Spleen (tissue), 11 donors: ENCODE results near the gene VEGFA. TPM values are rescaled to one million over a fixed set of nuclear protein-coding genes. Genes with fewer than 3 reads are reported as not detected.

Experiments
- DNase-seq: peaks from one replicate; pipeline ENCODE4 v3.0.0-alpha.2; 2020
- H3K27ac ChIP-seq, 8 donors: fragments of 200-600 bp; sonication (generic) in 7 of 8; 1 replicate in 4 of 8; 2 replicates in 4 of 8; pipeline versions ENCODE4 v1.5.0 to v1.8.0; 2016 to 2021; ENCODE audit warnings: inconsistent platforms in 4 of 8, mild to moderate bottlenecking in 4 of 8, moderate library complexity in 1 of 8
- H3K27me3 ChIP-seq, 7 donors: fragments of 200-600 bp; sonication (generic) in 6 of 7; replicated peaks in 1 of 7; 1 replicate in 4 of 7; 2 replicates in 3 of 7; pipeline versions ENCODE4 v1.5.0 to v1.8.0; 2016 to 2021; ENCODE audit warnings: inconsistent platforms in 3 of 7, mild to moderate bottlenecking in 1 of 7
- H3K36me3 ChIP-seq, 6 donors: fragments of 200-600 bp; sonication (generic) in 5 of 6; 1 replicate in 4 of 6; 2 replicates in 2 of 6; pipeline versions ENCODE4 v1.5.0 to v1.8.0; 2016 to 2021; ENCODE audit warnings: inconsistent platforms in 2 of 6
- H3K4me1 ChIP-seq, 6 donors: fragments of 200-600 bp; sonication (generic) in 5 of 6; 1 replicate in 3 of 6; 2 replicates in 3 of 6; pipeline versions ENCODE4 v1.5.0 to v1.8.0; 2016 to 2021; ENCODE audit warnings: inconsistent platforms in 3 of 6
- H3K4me3 ChIP-seq, 8 donors: fragments of 200-600 bp; sonication (generic) in 7 of 8; 1 replicate in 4 of 8; 2 replicates in 4 of 8; pipeline versions ENCODE4 v1.5.0 to v1.8.0; 2016 to 2021; ENCODE audit warnings: inconsistent platforms in 4 of 8, mild to moderate bottlenecking in 4 of 8, moderate library complexity in 2 of 8
- H3K9me3 ChIP-seq, 8 donors: fragments of 200-600 bp; sonication (generic) in 7 of 8; 1 replicate in 4 of 8; 2 replicates in 4 of 8; pipeline versions ENCODE4 v1.5.0 to v1.8.0; 2016 to 2021; ENCODE audit warnings: inconsistent platforms in 4 of 8
- CTCF ChIP-seq, 11 experiments: fragments of 200-600 bp in 7 of 11; fragments of 450-650 bp in 4 of 11; sonication (generic) in 4 of 11; IDR thresholded peaks in 8 of 11; conservative IDR thresholded peaks in 3 of 11; 1 replicate in 7 of 11; 2 replicates in 4 of 11; pipeline versions ENCODE4 v1.4.0 to v1.8.0; 2016 to 2021; ENCODE audit warnings: antibody characterized with exemption in 11 of 11, inconsistent platforms in 4 of 11, mild to moderate bottlenecking in 1 of 11
- POLR2AphosphoS5 ChIP-seq, 3 donors: sonication (generic); formaldehyde crosslinking; IDR thresholded peaks; one replicate each; pipeline ENCODE4 v1.5.1; 2017; ENCODE audit warnings: antibody characterized with exemption in 3 of 3
- WGBS, 5 donors: extraction: QIAGEN DNeasy Blood & Tissue Kit in 3 of 5; methylation state at CpG; one replicate each; pipeline versions ENCODE4 v1.1.5 to v1.1.7; 2013 to 2018; 5-methylcytosine and 5-hydroxymethylcytosine counted together
- intact Hi-C: fragments of 100-400 bp; cut with DNase I; formaldehyde crosslinking; loops from one replicate; pipeline ENCODE4 v1.15.0; 2023; ENCODE audit warnings: low total_unique reads
- polyA plus RNA-seq, 3 donors: library from polyadenylated mRNA; stranded (reverse); fragments of 200-250 nt; gene quantifications; one replicate each; pipeline ENCODE4 v1.2.1, GENCODE V29; 2013
- small RNA-seq, 4 donors: library from RNA; depleted of rRNA; stranded (forward); fragments of <200 nt; gene quantifications; one replicate each; pipeline ENCODE3, GENCODE V24; 2016
- total RNA-seq, 7 donors: library from RNA; depleted of rRNA in 3 of 7; stranded (reverse); fragments of >200 nt in 3 of 7; fragmentation: NEBNext Ultra II Directional in 4 of 7; extraction: Animal tissue kit (Norgen Biotek cat#: 25700) in 4 of 7; gene quantifications; one replicate each; pipeline versions ENCODE4 v1.1.0 to v1.2.1, GENCODE V29; 2016 to 2021
- donor health status: healthy with polysubstance abuse.
- donor health status: DM: no; HTN: no; CAD: no; lungs with moderate emphysema.
- donor health status: DM: no; HTN: no; CAD: no.
- donor health status: Bipolar disorder and iron deficiency.
- donor health status: healthy.
- donor health status: DM: no; HTN: no; CAD: no.
- donor health status: DM: yes; HTN: yes; CAD: no.

The VEGFA gene
- total and polyA plus RNA-seq, 10 donors, result 31.0 to 486 (median 153) TPM

GRCh38 chr6:43835872-43836419 lies 65.9 kb downstream of the VEGFA start:
- Histone ChIP-seq H3K36me3 (no peaks in the 10 kb centered on the region), H3K27ac (no peak overlapping the region), H3K4me3 (no peak overlapping the region), H3K9me3 (no peaks in the 10 kb centered on the region), H3K27me3 (no peaks in the 10 kb centered on the region), H3K4me1 (peaks cover 0 to 13% (median 6%) of the 10 kb centered on the region in 6 donors)
- WGBS, 5 donors, result 83 to 94% (median 90%) methylated on average over 5 to 8 of the region's 8 CpGs
- no peak for DNase-seq
- intact Hi-C loops, result no loop called here
- TF ChIP-seq POLR2AphosphoS5 (IDR thresholded peaks at IDR 0.05), result no peak
- TF ChIP-seq CTCF (IDR thresholded peaks at IDR 0.05 in 8 of 11, conservative IDR thresholded peaks at IDR 0.05 in 3 of 11), result no peak

Small RNA genes lying within 50 kb of the gene (small RNA-seq; reads per million reads assigned to genes)
- 0 reads per million in 4 donors for gene AL136131.3

Other genes starting within 250 kb of the VEGFA start
- gene XPO5, start 194.2 kb upstream of the VEGFA start, total RNA-seq, result 10 to 100 TPM; 20.4 to 33.1 (median 24.8) TPM
- 1 to 10 TPM; 7.1 to 9.4 (median 8.2) TPM for gene XPO5, start 194.2 kb upstream of the VEGFA start, polyA plus RNA-seq
- gene POLH, start 194.0 kb upstream of the VEGFA start, total RNA-seq, result 10 to 100 TPM; 10.5 to 23.0 (median 12.9) TPM
- 1 to 10 TPM; 4.1 to 5.2 (median 4.4) TPM for gene POLH, start 194.0 kb upstream of the VEGFA start, polyA plus RNA-seq
- 100 to 1,000 TPM in 1 of 7 donors, 10 to 100 TPM in 6; 56.8 to 100 (median 72.0) TPM for gene GTPBP2, start 140.9 kb upstream of the VEGFA start, total RNA-seq
- gene GTPBP2, start 140.9 kb upstream of the VEGFA start, polyA plus RNA-seq, result 10 to 100 TPM; 29.6 to 52.3 (median 43.9) TPM
- gene MAD2L1BP, start 134.4 kb upstream of the VEGFA start, total RNA-seq, result 10 to 100 TPM; 18.9 to 33.4 (median 22.2) TPM
- gene MAD2L1BP, start 134.4 kb upstream of the VEGFA start, polyA plus RNA-seq, result 10 to 100 TPM; 19.0 to 23.2 (median 19.8) TPM
- under 1 TPM in 4 of 7 donors, not detected in 3; 0.18 to 0.63 (median 0.26) TPM for gene RSPH9, start 125.2 kb upstream of the VEGFA start, total RNA-seq
- under 1 TPM; 0.17 to 0.35 (median 0.20) TPM for gene RSPH9, start 125.2 kb upstream of the VEGFA start, polyA plus RNA-seq
- gene MRPS18A, start 82.4 kb upstream of the VEGFA start, total RNA-seq, result 10 to 100 TPM; 29.8 to 37.6 (median 30.9) TPM
- 10 to 100 TPM; 28.0 to 48.6 (median 34.3) TPM for gene MRPS18A, start 82.4 kb upstream of the VEGFA start, polyA plus RNA-seq